GM23338 (cell line): ENCODE measurements around the gene CERK.

Source experiments
- CREB1 ChIP-seq: fragments of 250-450 bp; sonication (Bioruptor Pico); IDR thresholded peaks from 2 replicates; pipeline ENCODE4 v1.5.0; 2020; ENCODE audit warnings: low read depth, mild to moderate bottlenecking, moderate library complexity
- CTCF ChIP-seq, 2 experiments: fragments of 200-600 bp in 1 of 2; sonication (generic) in 1 of 2; conservative IDR thresholded peaks; 2 replicates each; pipeline versions ENCODE4 v1.5.1 to v1.6.1; 2016 to 2017; ENCODE audit warnings: antibody characterized with exemption in 2 of 2, low read depth in 2 of 2, mild to moderate bottlenecking in 2 of 2, moderate library complexity in 1 of 2
- ETS1 ChIP-seq: IDR thresholded peaks from 2 replicates; pipeline ENCODE4 v1.6.1; 2016; ENCODE audit warnings: antibody characterized with exemption
- EZH2 ChIP-seq: fragments of 200-600 bp; sonication (generic); IDR thresholded peaks from one replicate; pipeline ENCODE4 v1.8.0; 2017; ENCODE audit warnings: antibody characterized with exemption, mild to moderate bottlenecking, low read depth; ENCODE audit not compliant: unreplicated experiment
- EZH2phosphoT487 ChIP-seq: fragments of 200-600 bp; sonication (generic); IDR thresholded peaks from one replicate; pipeline ENCODE4 v1.8.1; 2018; ENCODE audit warnings: antibody characterized with exemption; ENCODE audit not compliant: unreplicated experiment
- JUNB ChIP-seq: IDR thresholded peaks from one replicate; pipeline ENCODE4 v1.6.1; 2016; ENCODE audit warnings: antibody characterized with exemption; ENCODE audit not compliant: unreplicated experiment
- POLR2AphosphoS5 ChIP-seq: IDR thresholded peaks from 2 replicates; pipeline ENCODE4 v1.6.1; 2016; ENCODE audit warnings: antibody characterized with exemption, low read depth
- REST ChIP-seq: IDR thresholded peaks from one replicate; pipeline ENCODE4 v1.6.1; 2018; ENCODE audit warnings: antibody characterized with exemption; ENCODE audit not compliant: unreplicated experiment
- ZNF114 ChIP-seq: fragments of 250-450 bp; sonication (Bioruptor Pico); IDR thresholded peaks from 2 replicates; pipeline ENCODE4 v1.5.0; 2020; ENCODE audit warnings: mild to moderate bottlenecking, moderate library complexity
- ZNF331 ChIP-seq: fragments of 250-450 bp; sonication (Bioruptor Pico); IDR thresholded peaks from 2 replicates; pipeline ENCODE4 v1.5.0; 2020; ENCODE audit warnings: low read depth, mild to moderate bottlenecking, moderate library complexity

GRCh38 chr22:46655861-46656608, 82.0 kb downstream of the CERK start:
- TF ChIP-seq CTCF (conservative IDR thresholded peaks at IDR 0.05; ENCODE audit: low read depth in 2 of 2): no peak
- TF ChIP-seq CREB1: no peak
- no peak for TF ChIP-seq REST
- no peak for TF ChIP-seq JUNB
- no peak for TF ChIP-seq EZH2
- no peak for TF ChIP-seq ZNF114
- no peak for TF ChIP-seq POLR2AphosphoS5
- TF ChIP-seq EZH2phosphoT487: no peak
- no peak for TF ChIP-seq ETS1
- no peak for TF ChIP-seq ZNF331 (CRISPR knock-in tag)
